Endothelial cell (in vitro differentiated cells): ENCODE results near the gene IGSF9. TPM values are rescaled to one million over a fixed set of nuclear protein-coding genes. Genes with fewer than 3 reads are reported as not detected.

Source experiments
- DNase-seq: peaks from one replicate; pipeline ENCODE4 v3.0.0; 2021; ENCODE audit warnings: low spot score
- H3K27ac Mint-ChIP-seq: one replicate; pipeline ENCODE4 v1.8.0; 2021; ENCODE audit warnings: mixed read lengths, inconsistent platforms; ENCODE audit not compliant: unreplicated experiment
- H3K27me3 Mint-ChIP-seq: one replicate; pipeline ENCODE4 v1.8.0; 2021; ENCODE audit warnings: mild to moderate bottlenecking, moderate library complexity, mixed read lengths, inconsistent platforms; ENCODE audit not compliant: unreplicated experiment
- H3K36me3 Mint-ChIP-seq: one replicate; pipeline ENCODE4 v1.8.0; 2021; ENCODE audit warnings: mild to moderate bottlenecking, low read depth, mixed read lengths, inconsistent platforms; ENCODE audit not compliant: unreplicated experiment
- H3K4me1 Mint-ChIP-seq: one replicate; pipeline ENCODE4 v1.8.0; 2021; ENCODE audit warnings: mild to moderate bottlenecking, mixed read lengths, inconsistent platforms; ENCODE audit not compliant: unreplicated experiment
- H3K4me3 Mint-ChIP-seq: one replicate; pipeline ENCODE4 v1.8.0; 2021; ENCODE audit warnings: mild to moderate bottlenecking, mixed read lengths, inconsistent platforms; ENCODE audit not compliant: unreplicated experiment
- H3K9me3 Mint-ChIP-seq: one replicate; pipeline ENCODE4 v1.8.0; 2021; ENCODE audit warnings: mixed read lengths, inconsistent platforms; ENCODE audit not compliant: unreplicated experiment
- CTCF ChIP-seq: fragments of 200-600 bp; sonication (generic); IDR thresholded peaks from one replicate; pipeline ENCODE4 v1.5.0; 2021; ENCODE audit warnings: antibody characterized with exemption; ENCODE audit not compliant: unreplicated experiment
- total RNA-seq: library from RNA; stranded (reverse); fragmentation: NEBNext Ultra II Directional; extraction: Animal tissue kit (Norgen Biotek cat#: 25700); gene quantifications from one replicate; pipeline ENCODE4 v1.2.1, GENCODE V29; 2021; ENCODE audit not compliant: unreplicated experiment

The IGSF9 gene
- total RNA-seq, 1 donor from 2014 or later, result 2.2 TPM

- H3K9me3 Mint-ChIP-seq, result no peaks in the 10 kb centered on the region
- H3K36me3 Mint-ChIP-seq, result peaks cover 5% of the 10 kb centered on the region
- no peak for DNase-seq
- no peak overlapping the region for H3K4me3 Mint-ChIP-seq
- TF ChIP-seq CTCF, result no peak
- no peak overlapping the region for H3K27ac Mint-ChIP-seq
- peaks cover 3% of the 10 kb centered on the region for H3K27me3 Mint-ChIP-seq
- H3K4me1 Mint-ChIP-seq, result peaks cover 10% of the 10 kb centered on the region
Observed at GRCh38 chr1:159986093-159986492, 40.7 kb upstream of the IGSF9 start.

GRCh38 chr1:159985473-159985872 lies 40.1 kb upstream of the IGSF9 start:
- no peak overlapping the region for H3K4me3 Mint-ChIP-seq
- peaks cover 3% of the 10 kb centered on the region for H3K27me3 Mint-ChIP-seq

GRCh38 chr1:159983681-159984080 lies 38.3 kb upstream of the IGSF9 start:
- H3K4me3 Mint-ChIP-seq, result no peak overlapping the region
- no peak for DNase-seq
- no peaks in the 10 kb centered on the region for H3K9me3 Mint-ChIP-seq
- H3K27me3 Mint-ChIP-seq, result peaks cover 3% of the 10 kb centered on the region
- no peak overlapping the region for H3K27ac Mint-ChIP-seq
- H3K4me1 Mint-ChIP-seq, result peaks cover 10% of the 10 kb centered on the region
- TF ChIP-seq CTCF, result no peak
- H3K36me3 Mint-ChIP-seq, result peaks cover 5% of the 10 kb centered on the region

More at GRCh38 chr1:159985473-159985872, 40.1 kb upstream of the IGSF9 start:
- Mint-ChIP-seq H3K9me3 (no peaks in the 10 kb centered on the region), H3K36me3 (peaks cover 5% of the 10 kb centered on the region), H3K4me1 (peaks cover 10% of the 10 kb centered on the region), H3K27ac (no peak overlapping the region)
- no peak for TF ChIP-seq CTCF
- no peak for DNase-seq

GRCh38 chr1:159982280-159982679 lies 36.9 kb upstream of the IGSF9 start:
- H3K4me3 Mint-ChIP-seq, result no peak overlapping the region
- peaks cover 10% of the 10 kb centered on the region for H3K4me1 Mint-ChIP-seq
- no peak for DNase-seq
- peaks cover 5% of the 10 kb centered on the region for H3K36me3 Mint-ChIP-seq
- no peaks in the 10 kb centered on the region for H3K9me3 Mint-ChIP-seq
- no peak overlapping the region for H3K27ac Mint-ChIP-seq
- no peak for TF ChIP-seq CTCF
- peaks cover 5% of the 10 kb centered on the region for H3K27me3 Mint-ChIP-seq

GRCh38 chr1:159981351-159982055 lies 36.1 kb upstream of the IGSF9 start:
- no peak for TF ChIP-seq CTCF
- H3K36me3 Mint-ChIP-seq, result peaks cover 5% of the 10 kb centered on the region
- H3K27me3 Mint-ChIP-seq, result peaks cover 8% of the 10 kb centered on the region
- peaks cover 10% of the 10 kb centered on the region for H3K4me1 Mint-ChIP-seq
- no peak overlapping the region for H3K4me3 Mint-ChIP-seq
- H3K27ac Mint-ChIP-seq, result no peak overlapping the region
- H3K9me3 Mint-ChIP-seq, result no peaks in the 10 kb centered on the region
- DNase-seq, result no peak
